Measurements from ENCODE around the gene SH3RF1.

DNA sequence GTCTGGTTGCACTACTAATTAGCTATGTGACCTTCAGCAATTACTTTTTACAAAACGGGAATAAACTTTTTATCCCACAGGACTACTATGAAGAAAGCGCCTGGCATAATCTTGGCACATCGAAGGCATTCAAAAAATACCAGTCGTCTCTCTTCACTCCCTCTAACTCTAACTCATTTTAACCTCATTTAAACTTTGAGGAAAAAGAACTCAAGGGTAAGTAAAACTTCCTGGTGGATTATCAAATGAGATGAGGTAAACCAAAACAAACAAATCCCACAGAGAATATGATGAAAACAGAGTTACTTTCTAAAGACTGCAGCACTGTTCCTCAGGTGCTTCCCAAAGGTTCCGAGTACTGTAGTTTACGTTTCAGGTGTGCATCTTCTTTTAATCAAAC lies 66.9 kb downstream of the SH3RF1 start:
- TF ChIP-seq ESRRA (IDR thresholded peaks at IDR 0.05; ENCODE audit: low read length) (no peak), SMAD1 (IDR thresholded peaks at IDR 0.05; ENCODE audit: low read depth, partially characterized antibody) (no peak), EGR1 (IDR thresholded peaks at IDR 0.05; ENCODE audit: borderline replicate concordance in 1 of 2, low read depth in 2 of 2, low read length in 2 of 2) (no peak), ZBED1 (IDR thresholded peaks at IDR 0.05; ENCODE audit: borderline replicate concordance) (no peak), FOXK2 (IDR thresholded peaks at IDR 0.05) (no peak), EP300 (IDR thresholded peaks at IDR 0.05; ENCODE audit: borderline replicate concordance in 1 of 2, control insufficient read depth in 1 of 2, low read depth in 2 of 2, low read length in 2 of 2) (no peak), POLR2AphosphoS5 (IDR thresholded peaks at IDR 0.05; ENCODE audit: low read length) (no peak), SUZ12 (IDR thresholded peaks at IDR 0.05; ENCODE audit: unreplicated experiment) (no peak)
- TF ChIP-seq, protein P1, sequence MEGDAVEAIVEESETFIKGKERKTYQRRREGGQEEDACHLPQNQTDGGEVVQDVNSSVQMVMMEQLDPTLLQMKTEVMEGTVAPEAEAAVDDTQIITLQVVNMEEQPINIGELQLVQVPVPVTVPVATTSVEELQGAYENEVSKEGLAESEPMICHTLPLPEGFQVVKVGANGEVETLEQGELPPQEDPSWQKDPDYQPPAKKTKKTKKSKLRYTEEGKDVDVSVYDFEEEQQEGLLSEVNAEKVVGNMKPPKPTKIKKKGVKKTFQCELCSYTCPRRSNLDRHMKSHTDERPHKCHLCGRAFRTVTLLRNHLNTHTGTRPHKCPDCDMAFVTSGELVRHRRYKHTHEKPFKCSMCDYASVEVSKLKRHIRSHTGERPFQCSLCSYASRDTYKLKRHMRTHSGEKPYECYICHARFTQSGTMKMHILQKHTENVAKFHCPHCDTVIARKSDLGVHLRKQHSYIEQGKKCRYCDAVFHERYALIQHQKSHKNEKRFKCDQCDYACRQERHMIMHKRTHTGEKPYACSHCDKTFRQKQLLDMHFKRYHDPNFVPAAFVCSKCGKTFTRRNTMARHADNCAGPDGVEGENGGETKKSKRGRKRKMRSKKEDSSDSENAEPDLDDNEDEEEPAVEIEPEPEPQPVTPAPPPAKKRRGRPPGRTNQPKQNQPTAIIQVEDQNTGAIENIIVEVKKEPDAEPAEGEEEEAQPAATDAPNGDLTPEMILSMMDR (IDR thresholded peaks at IDR 0.05 in 2 of 3, conservative IDR thresholded peaks at IDR 0.05 in 1 of 3; ENCODE audit: control insufficient read depth in 2 of 3, extremely low read depth in 1 of 3, insufficient read depth in 1 of 3, low read depth in 3 of 3, low read length in 3 of 3), result no peak
- TF ChIP-seq, protein P2, sequence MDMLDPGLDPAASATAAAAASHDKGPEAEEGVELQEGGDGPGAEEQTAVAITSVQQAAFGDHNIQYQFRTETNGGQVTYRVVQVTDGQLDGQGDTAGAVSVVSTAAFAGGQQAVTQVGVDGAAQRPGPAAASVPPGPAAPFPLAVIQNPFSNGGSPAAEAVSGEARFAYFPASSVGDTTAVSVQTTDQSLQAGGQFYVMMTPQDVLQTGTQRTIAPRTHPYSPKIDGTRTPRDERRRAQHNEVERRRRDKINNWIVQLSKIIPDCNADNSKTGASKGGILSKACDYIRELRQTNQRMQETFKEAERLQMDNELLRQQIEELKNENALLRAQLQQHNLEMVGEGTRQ (IDR thresholded peaks at IDR 0.05; ENCODE audit: borderline replicate concordance, low read depth, low read length), result no peak

All from GM12878 (cell line).